Kidney capillary endothelial cell (primary cell): ENCODE data around the gene ABCA1.
"Not testable (repeated sequence)": the region's sequence is repeated elsewhere in the genome, so short reads cannot be mapped to it uniquely, and the experiment has no call there.

ENCODE experiments used
- DNase-seq: peaks from one replicate; pipeline ENCODE4 v3.0.0-alpha.2; 2018; ENCODE audit warnings: low spot score

Gene ABCA1

GRCh38 chr9:104769029-104769428, 158.9 kb downstream of the ABCA1 start:
- not testable (repeated sequence) for DNase-seq

DNA sequence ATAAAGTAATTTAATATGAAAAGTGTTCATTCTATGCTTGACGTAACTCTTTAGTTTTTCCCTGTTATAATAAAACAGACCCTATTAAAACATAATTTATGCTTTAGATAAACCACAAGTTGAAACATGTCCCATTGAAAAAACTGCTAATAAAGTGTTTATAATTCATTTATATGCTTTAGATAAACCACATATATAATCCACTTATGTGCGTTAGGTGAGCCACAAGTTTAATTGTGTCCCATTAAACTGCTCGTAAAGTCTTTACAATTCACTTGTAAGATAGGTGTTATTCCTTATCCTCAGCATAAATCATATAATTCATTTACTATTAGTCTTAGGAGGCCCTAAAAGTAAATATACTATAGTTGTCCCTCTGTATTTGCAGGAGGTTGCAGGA, 160.4 kb downstream of the ABCA1 start:
- DNase-seq: no peak

- no peak for DNase-seq
Observed at GRCh38 chr9:104766025-104766424, 161.9 kb downstream of the ABCA1 start.

GRCh38 chr9:104765138-104765537, 162.8 kb downstream of the ABCA1 start:
- DNase-seq: no peak

- no peak for DNase-seq
Observed at GRCh38 chr9:104758974-104759373, 169.0 kb downstream of the ABCA1 start.

GRCh38 chr9:104750185-104750767, 177.7 kb downstream of the ABCA1 start:
- DNase-seq: no peak

DNA sequence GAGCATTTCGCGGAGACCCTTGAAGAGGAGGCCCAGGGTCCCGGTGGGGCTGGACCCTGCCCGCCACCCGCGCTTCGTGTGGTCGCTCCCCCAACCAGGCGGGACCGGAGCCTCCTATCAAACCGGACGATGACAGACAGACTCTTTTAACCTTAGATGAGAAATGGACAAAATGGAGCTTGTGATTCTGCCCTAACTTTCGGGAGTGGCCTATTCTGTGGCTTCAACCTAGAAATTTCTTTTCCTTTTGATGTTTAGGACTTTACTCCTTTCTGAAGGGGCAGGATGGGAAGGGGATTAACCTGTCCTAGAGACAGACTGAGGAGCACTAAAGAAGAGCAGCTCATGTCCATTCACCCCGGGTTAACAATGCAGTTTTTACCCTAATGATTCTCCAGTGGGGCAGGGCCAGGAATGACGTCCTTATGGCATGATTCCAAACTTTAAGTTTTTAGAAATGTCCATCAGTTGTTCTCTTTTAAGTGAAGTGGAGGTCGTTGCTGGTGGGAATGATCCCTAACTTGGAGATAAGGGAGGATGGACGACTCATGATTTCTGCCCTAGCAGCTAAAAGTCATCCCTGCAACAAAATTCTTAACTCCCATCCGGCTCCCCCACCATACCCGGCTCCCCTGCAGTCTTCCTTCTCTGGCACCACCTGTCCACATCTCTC, 179.5 kb downstream of the ABCA1 start:
- peak; percentile 38 for DNase-seq

- peak; percentile 76 for DNase-seq
Observed at GRCh38 chr9:104747565-104748358, 180.2 kb downstream of the ABCA1 start, which contains the start of gene NIPSNAP3A. Gene NIPSNAP3A, plus strand, starts transcription at chr9:104747683. Its CDS starts 110 bp downstream, at chr9:104747793.

DNA sequence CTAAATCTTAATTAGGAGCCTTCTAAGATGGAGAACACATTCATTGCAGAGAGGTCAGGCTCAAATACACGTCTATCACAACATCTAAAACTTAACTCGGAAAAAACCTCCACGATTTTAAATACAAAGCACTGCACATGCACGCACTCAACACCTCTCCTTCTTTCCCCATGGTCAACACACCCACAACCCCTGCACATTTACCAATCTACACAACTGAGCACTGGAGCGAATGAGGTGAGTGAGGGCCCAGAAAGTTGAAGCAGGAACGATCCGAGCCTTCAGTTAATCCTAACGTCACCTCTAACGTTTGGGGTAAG, 180.8 kb downstream of the ABCA1 start:
- no peak for DNase-seq

GRCh38 chr9:104746798-104747197, 181.2 kb downstream of the ABCA1 start:
- no peak for DNase-seq

DNA sequence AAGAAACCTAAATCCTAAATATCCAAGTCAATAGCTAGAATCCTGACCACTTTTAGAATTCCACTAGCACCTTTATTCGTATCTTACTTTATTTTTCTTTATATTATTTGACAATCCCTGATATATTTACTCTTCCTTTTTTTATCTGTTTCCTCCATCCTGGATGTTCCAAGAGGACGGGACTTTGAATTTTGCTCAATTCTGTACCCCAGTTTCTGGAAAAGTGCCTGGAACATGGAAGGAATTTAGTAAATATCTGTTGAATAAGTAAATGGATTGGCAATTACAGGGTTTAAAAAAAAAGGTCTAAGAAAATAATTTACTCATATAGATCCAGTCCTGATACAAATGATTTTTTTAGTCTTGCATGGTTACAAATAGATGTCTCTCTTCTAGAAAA, 181.7 kb downstream of the ABCA1 start:
- no peak for DNase-seq

- DNase-seq: no peak
Observed at GRCh38 chr9:104745852-104746251, 182.1 kb downstream of the ABCA1 start.

- DNase-seq: peak; percentile 81
Observed at GRCh38 chr9:104743376-104743985, 184.5 kb downstream of the ABCA1 start.

GRCh38 chr9:104740621-104741020, 187.3 kb downstream of the ABCA1 start:
- peak; percentile 91 for DNase-seq

DNA sequence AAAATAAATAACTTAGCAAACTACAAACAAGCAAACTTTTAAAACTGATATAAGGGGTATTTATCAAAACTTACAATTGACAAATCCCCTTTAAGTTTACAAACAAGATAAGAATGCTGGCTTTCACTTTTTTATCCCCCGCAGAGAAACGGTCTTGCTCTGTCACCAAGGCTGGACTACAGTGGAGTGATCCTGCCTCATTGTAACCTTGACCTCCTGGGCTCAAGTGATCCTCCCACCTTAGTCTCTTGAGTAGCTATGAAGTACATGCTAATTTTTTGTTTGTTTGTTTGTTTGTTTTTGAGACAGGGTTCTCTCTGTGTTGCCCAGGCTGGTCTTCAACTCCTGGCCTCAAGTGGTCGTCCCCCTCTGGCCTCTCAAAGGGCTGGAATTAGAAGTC, 189.5 kb downstream of the ABCA1 start:
- no peak for DNase-seq
